ENCODE data around the gene ROBO1. TPM values are rescaled to one million over a fixed set of nuclear protein-coding genes. Genes with fewer than 3 reads are reported as not detected.

Gene ROBO1
- total RNA-seq, 1 donor from 2014 or later = 182 TPM

GRCh38 chr3:78991656-78992055 lies 776.1 kb downstream of the ROBO1 start:
- Mint-ChIP-seq H3K36me3 (peaks cover 17% of the 10 kb centered on the region), H3K9me3 (no peaks in the 10 kb centered on the region), H3K4me1 (ENCODE audit: unreplicated experiment) (peaks cover 45% of the 10 kb centered on the region), H3K27ac (no peak overlapping the region), H3K27me3 (no peaks in the 10 kb centered on the region), H3K4me3 (no peak overlapping the region)
- TF ChIP-seq CTCF (conservative IDR thresholded peaks at IDR 0.05) = no peak
- no peak for DNase-seq (ENCODE audit: extremely low spot score, unreplicated experiment)

GRCh38 chr3:78990156-78990555 lies 777.6 kb downstream of the ROBO1 start:
- H3K36me3 Mint-ChIP-seq = peaks cover 10% of the 10 kb centered on the region
- no peak overlapping the region for H3K4me3 Mint-ChIP-seq
- no peaks in the 10 kb centered on the region for H3K27me3 Mint-ChIP-seq
- peaks cover 43% of the 10 kb centered on the region for H3K4me1 Mint-ChIP-seq (ENCODE audit: unreplicated experiment)
- no peak for TF ChIP-seq CTCF (conservative IDR thresholded peaks at IDR 0.05)
- DNase-seq (ENCODE audit: extremely low spot score, unreplicated experiment) = no peak
- H3K9me3 Mint-ChIP-seq = no peaks in the 10 kb centered on the region
- H3K27ac Mint-ChIP-seq = no peak overlapping the region

- Mint-ChIP-seq H3K36me3 (peaks cover 23% of the 10 kb centered on the region), H3K27me3 (no peaks in the 10 kb centered on the region), H3K27ac (no peak overlapping the region), H3K4me1 (ENCODE audit: unreplicated experiment) (peaks cover 25% of the 10 kb centered on the region), H3K9me3 (no peaks in the 10 kb centered on the region), H3K4me3 (no peak overlapping the region)
- peak; percentile 65 for TF ChIP-seq CTCF (conservative IDR thresholded peaks at IDR 0.05)
- DNase-seq (ENCODE audit: extremely low spot score, unreplicated experiment) = no peak
Measured at GRCh38 chr3:78988324-78988723, 779.5 kb downstream of the ROBO1 start.

GRCh38 chr3:78986416-78987101 lies 781.2 kb downstream of the ROBO1 start:
- DNase-seq (ENCODE audit: extremely low spot score, unreplicated experiment) = no peak
- Mint-ChIP-seq H3K27ac (no peak overlapping the region), H3K4me1 (ENCODE audit: unreplicated experiment) (peaks cover 27% of the 10 kb centered on the region), H3K36me3 (peaks cover 23% of the 10 kb centered on the region), H3K27me3 (no peaks in the 10 kb centered on the region), H3K9me3 (no peaks in the 10 kb centered on the region), H3K4me3 (no peak overlapping the region)
- TF ChIP-seq CTCF (conservative IDR thresholded peaks at IDR 0.05) = no peak

GRCh38 chr3:78985981-78986380 lies 781.8 kb downstream of the ROBO1 start:
- peaks cover 20% of the 10 kb centered on the region for H3K36me3 Mint-ChIP-seq
- H3K9me3 Mint-ChIP-seq = no peaks in the 10 kb centered on the region
- no peak overlapping the region for H3K4me3 Mint-ChIP-seq
- DNase-seq (ENCODE audit: extremely low spot score, unreplicated experiment) = no peak
- no peaks in the 10 kb centered on the region for H3K27me3 Mint-ChIP-seq
- peaks cover 28% of the 10 kb centered on the region for H3K4me1 Mint-ChIP-seq (ENCODE audit: unreplicated experiment)
- H3K27ac Mint-ChIP-seq = no peak overlapping the region
- TF ChIP-seq CTCF (conservative IDR thresholded peaks at IDR 0.05) = no peak
